GM19463 (cell line): ENCODE results near the gene DAD1.
"Not testable (repeated sequence)": the region's sequence is repeated elsewhere in the genome, so short reads cannot be mapped to it uniquely, and the experiment has no call there.

ENCODE experiments used
- ATAC-seq: cut with Tn5 transposase; IDR thresholded peaks from one replicate; pipeline ENCODE4 v1.9.1; 2021; ENCODE audit warnings: mild to moderate bottlenecking, moderate library complexity; ENCODE audit not compliant: unreplicated experiment

Gene DAD1

DNA sequence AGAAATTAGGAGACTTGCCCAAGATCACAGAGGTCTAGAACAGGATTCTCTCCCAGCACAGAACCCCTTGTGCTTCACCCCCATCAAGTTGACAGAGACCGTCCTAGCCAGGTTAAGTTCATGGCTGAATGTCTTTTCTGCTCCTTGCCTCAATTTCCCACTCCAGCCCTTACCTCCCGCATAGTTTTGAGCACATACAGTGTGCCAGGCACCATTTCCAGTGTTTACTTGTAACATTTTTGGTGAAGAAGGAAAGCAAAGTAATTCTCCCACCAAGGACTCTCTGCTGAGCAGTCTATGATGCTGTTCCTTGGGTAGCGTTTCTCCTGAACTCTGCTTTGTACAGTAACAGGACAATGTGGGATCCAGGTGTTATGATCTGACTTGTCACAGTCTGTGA is 10.3 kb upstream of the DAD1 start:
- ATAC-seq = no peak

DNA sequence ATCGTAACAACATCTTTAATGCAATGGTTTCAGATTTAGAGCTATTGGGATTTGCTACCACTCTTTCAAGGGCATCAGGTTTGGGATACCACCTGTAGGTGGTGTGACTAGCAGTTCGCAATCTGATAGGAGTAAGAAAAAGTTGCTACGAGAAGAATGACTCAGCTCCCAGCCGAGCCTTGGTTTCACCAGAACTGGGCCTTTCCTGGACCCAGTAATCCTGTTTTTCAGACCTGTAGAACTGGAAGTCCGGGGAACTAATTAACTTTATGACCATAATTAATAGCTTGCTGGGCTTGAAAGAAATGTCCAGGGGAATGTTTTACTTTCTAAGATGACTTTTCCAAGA is 9.8 kb upstream of the DAD1 start:
- peak; percentile 68 for ATAC-seq

DNA sequence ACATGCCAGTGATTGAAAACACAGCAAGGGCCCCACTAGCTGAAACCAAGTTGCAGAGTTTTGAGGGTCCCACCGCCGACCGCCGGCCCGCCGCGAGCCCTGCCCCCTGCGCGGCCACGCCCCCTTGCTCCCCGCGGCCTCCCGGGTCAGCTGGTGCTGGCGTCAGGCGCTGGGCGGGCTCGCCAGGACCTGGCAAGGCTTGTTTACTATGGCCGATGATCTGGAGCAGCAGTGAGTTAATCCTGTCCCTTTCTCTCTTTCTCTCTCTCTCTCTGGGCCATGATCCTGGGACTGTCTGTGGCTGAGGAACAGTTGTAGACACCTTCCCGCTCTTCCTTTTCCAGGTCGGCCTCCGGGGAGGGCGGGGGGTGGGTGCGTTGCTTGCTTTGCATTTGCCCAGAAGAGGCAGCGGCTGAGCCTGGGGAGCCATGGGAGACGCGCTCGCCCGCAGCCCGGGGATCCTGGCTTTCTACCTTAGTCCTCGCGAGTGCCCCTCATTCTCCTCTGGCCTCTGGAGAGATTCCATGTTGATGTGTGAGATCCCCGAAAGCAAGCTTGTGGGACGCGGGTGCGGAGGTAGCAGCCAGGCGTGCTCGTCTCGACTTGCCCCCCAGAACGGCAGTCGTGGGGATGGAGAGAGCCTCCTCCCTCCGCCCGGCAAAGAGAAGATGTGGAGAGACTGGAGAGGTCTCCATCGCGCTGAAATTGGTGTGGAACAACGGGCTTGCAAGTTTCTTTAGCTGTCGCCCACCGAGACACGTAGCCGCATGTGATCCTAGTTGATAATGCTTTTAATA is 9.3 kb upstream of the DAD1 start, which contains the start of gene ABHD4:
Gene ABHD4, plus strand, starts transcription at position 202 of the 797 bp plus-strand sequence. Its CDS starts 7 bp downstream, at position 209.
- peak; percentile 74 for ATAC-seq

DNA sequence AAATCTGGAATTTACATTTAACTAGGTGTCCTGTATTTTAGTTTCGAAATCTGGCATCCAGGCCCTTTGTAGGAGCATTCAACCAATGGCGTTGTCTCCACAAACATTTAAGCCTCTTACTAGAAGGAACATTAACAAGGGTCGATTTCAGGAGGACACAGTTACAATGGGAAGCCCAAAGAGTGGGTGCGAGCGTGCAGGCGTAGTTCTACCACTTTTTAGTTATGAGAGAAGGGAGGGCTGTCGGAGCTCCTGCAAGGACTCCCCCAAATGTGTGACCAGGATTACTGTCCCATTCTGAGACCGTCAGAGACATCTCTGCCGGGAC is 8.7 kb upstream of the DAD1 start:
- ATAC-seq = peak; percentile 20

DNA sequence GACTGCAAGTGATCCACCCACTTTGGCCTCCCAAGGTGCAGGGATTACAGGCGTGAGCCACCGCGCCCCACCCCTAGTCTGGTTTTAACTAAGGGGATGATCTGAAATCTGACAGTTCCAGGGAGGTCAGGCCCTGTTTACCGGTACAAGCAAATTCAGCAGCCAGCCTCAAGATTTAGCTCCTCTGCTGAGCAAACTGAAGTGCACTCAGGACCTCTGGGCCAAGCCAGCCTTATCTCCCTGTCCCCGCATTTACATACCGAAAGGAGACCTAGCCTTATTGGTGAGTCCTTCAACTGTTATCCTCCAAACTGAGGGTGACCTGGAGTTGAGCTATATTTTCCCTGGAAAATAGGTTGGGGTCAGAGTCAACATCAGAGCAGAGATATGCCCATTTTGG is 8.2 kb upstream of the DAD1 start:
- no peak for ATAC-seq

DNA sequence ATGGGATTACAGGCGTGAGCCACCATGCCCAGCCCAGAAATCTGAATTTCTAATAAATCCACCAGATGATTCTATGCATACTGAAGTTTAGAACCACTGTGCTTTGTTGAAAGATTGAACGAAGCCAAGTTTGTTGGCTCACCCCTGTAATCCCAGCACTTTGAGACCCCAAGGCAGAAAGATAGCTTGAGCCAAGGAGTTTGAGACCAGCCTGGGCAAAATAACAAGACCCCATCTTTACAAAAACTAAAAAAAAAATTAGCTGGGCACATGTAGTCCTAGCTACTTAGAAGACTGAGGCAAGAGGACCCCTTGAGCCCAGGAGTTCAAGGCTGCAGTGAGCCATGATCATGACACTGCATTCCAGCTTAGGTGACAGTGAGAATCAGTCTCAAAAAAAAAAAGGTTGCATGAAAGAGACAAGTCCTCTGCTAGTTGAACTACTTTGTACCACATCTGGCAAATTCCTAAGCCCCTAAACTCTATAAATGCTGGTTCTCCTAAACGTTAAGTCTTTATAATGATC is 7.4 kb upstream of the DAD1 start:
- ATAC-seq = no peak

DNA sequence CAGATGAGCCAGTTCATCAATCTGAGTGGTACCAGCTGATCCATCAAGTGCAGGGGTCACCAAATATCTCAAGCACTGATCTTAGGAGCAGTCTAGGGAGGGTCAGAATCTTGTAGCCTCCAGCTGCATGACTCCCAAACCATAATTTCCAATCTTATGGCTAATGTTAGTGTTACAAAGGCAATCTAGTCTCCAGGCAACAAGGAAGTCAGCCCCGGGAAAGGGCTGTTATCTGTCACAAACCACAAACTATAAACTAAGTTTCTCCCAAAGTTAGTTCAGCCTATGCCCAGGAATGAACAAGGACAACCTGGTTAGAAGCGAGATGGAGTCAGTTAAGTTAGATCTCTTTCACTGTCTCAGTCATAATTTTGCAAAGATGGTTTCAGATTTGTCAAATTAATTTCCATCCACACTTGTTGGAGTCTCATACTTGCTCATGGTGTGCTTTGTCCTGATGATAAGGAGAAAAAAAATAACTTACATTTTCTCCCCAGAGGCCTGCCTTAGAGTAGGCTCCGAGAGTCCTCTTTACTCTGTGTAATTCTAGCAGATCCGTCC is 5.2 kb upstream of the DAD1 start:
- no peak for ATAC-seq

DNA sequence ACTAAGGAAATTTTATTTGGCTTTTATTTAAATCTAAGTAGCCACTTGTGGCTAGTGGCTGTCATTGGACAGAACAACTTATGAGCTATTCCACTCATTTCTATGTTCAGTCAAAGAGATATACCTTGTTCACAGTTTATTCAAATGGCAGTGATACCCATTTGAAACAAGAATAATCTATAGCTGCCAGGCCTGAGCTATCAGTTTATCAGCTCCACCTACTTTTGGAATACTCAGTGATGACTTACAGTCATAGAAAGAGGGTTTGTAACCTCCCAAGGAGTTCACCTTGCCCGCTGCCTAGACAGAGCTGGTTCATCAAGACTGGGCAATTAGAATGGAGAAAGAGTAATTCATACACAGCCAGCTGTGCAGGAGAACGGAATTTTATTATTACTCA is 4.6 kb upstream of the DAD1 start:
- ATAC-seq = no peak

DNA sequence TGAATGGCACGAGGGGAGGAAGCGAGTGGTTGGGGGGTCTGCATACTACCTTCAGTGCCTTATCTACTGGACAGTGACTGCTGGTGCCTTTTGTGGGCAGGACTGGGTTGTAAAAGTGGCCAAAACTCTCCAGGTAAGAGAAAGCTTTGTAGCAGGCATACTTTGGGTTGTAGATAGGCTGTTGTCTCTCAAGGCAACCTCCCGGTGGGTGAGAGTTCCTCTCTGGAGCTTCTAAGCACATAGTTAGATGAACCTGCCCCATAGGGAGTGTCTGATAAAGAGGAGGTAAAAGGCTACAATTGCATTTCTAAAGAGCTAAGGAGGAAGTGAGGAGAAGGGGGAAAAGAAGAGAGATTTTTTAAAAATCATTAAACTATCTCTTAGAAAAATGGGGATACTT is 4.2 kb upstream of the DAD1 start:
- no peak for ATAC-seq

DNA sequence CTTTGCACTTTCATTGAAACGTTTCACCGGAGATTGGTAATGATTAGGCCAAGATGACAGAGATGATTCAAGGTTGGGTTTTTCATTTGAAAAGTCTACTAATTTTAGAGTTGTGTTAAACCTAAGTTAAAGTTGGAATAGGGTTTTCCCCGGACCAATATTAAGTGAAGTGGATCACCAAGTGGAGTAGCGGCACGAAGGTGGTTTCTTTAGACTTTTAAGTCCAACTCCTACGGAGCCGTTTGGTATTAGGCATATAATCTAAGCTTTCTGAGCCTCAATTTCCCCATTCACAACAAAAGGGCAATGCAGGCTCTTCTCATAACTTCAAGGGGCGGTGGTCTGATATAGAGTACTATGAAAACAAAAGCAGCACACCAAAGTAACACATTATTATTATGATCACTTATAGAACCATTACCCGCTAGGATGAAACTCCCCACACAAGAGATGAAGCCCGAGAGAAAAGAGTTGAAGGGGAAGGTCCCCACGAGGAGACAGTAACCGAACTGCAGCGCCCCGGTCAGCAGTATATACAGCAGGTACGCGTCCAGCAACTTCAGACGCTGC is 413 bp downstream of the DAD1 start:
- no peak for ATAC-seq

DNA sequence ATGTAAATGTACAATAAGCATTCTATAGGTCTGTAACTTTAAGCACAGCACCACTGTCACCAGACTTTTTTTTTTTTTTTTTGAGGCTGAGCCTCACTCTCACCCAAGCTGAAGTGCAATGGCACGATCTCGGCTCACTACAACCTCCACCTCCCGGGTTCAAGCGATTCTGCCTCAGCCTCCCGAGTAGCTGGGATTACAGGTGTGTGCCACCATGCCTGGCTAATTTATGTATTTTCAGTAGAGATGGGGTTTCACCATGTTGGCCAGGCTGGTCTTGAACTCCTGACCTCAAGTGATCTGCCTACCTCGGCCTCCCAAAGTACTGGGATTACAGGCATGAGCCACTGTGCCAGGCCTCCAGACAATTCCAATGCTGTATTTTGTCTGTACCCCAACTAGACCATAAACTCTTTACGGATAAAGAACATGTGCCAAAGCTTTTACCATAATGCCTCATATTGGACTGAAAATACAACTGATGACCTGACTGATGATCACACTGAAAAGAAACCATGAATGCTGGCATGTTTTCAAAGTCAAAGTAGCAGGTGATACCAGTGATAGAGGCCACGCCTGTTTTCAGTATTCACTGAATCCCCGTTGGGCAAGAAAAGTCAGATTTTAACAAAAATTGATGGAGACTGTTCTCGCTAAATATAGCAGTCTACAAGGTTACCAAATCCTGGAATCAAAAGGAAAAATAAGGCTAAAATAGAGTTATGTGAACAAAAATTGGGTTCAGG is 1.2 kb downstream of the DAD1 start:
- not testable (repeated sequence) for ATAC-seq

DNA sequence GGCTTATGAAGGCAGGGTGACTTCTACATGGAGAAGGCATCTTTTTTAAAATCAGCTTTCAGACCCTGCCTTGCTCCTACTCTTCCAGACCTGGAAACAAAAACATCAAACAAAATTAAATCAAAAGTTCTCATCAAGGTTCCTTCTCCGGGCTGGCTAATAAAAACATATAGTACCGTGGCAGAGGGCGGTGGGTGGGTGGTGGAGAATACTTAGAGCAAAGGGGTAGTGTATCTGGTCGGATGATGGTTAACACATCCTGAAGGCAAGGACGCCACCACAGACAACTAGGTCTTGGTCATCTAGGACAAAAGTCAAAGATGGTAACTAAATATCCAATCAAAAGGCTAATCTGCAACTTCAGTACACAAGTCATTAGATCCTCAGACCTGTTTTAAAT is 1.8 kb downstream of the DAD1 start:
- no peak for ATAC-seq

DNA sequence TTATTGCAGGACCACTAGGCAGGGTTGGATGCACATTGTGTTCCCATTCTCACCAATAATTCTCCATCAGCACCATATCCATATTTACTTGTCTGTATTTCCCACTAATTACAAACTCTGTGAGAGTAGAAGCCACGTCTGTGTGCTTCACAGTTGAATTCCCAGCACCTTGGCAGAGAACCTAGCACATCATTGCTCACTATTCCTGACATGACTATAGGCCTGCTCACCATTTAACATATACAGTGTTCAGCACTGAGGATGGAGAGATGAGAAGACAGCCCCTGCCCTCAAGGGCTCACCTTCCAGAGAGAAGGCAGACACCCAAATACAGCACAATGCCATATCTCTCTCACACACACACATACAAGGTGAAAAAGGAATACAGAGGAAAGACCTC is 5.0 kb downstream of the DAD1 start:
- ATAC-seq = no peak

DNA sequence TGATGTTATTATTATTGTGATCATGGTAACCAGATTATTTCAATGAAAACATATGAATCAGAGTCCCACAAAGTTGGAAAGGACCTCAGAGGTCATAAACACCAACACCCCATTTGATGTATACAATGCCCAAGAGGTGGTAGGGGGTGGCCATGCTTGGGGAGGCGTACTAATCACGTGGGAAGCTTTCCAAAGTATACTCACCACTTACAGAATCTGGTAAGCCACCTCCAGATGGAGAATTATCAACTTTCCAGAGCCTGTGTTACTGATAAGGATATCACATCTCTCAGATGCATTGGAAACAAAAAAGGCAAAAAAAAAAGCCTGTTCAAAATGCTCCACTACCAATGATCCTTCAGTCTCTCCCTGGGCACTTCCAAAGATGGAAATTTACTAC is 8.4 kb downstream of the DAD1 start:
- no peak for ATAC-seq

DNA sequence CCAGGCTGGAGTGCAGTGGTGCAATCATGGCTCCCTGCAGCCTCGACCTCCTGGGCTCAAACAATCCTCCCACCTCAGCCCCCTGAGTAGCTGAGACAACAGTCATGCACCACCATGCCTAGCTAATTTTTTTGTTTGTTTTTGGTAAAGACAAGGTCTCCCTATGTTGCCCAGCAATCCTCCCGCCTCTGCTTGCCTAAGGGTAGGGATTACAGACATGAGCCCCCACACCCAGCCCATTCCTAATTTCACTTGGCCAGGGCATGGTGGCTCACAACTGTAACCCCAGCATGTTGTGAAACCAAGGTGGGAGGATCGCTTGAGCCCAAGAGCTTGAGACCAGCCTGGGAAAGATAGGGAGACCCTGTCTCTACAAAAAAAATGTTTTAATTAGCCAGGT is 9.1 kb downstream of the DAD1 start:
- no peak for ATAC-seq

DNA sequence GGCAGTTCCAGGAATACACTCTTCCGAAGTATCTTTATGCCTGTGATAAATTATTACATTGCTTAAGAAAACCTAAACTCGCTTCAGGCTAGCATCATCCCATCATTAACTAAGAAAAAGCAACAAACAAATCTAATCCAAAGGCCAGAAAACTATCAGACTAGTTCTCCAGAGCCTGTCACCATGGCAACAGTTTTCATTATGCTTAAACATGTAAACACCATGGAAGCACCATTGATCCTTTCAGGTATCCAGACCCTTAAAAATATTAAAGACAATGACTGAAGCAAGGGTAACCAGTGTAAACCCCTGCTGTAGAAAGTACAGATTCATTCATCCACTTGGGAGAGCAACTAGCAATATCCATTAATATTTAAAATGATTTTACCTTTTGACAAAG is 9.8 kb downstream of the DAD1 start:
- ATAC-seq = no peak

DNA sequence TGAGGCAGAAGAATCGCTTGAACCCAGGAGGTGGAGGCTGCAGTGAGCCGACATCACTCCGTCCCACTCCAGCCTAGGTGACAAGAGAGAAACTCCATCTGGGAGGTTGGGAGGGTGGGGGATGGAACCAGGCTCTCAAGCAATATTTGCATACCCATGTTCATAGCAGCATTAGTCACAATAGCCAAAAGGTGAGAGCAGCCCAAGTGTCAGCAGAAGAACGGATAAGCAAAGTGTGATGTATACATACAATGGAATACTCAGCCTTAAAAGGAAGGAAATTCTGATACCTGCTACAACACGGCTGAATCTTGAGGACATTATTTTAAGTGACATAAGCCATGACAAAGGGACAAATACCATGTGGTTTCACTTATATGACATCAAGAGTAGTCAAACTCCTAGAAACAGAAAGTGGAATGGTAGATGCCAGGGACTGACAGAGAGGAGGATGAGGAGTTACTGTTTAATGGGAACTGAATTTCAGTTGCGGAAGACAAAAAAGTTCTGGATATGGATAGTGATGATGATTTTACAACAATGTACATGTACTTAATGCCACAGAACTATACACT is 11.6 kb downstream of the DAD1 start:
- no peak for ATAC-seq

DNA sequence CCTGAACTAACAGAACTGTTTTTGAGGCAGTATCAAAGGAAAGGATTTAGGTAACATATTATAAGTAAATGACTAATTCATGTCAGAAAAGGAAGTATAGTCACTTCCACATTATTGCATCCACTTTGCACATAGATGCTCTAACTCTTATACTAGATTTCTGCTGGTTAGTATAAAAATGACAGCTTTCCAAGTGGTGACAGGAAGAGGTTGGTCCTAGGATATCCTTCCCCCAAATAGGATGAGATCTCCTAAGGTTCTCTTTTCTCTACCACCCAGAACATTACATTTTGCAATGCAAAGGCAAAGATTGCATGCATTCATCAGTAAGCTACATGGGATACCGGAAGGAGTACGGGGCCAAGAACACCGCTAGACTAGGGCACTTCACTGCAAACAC is 15.2 kb downstream of the DAD1 start:
- ATAC-seq = no peak

DNA sequence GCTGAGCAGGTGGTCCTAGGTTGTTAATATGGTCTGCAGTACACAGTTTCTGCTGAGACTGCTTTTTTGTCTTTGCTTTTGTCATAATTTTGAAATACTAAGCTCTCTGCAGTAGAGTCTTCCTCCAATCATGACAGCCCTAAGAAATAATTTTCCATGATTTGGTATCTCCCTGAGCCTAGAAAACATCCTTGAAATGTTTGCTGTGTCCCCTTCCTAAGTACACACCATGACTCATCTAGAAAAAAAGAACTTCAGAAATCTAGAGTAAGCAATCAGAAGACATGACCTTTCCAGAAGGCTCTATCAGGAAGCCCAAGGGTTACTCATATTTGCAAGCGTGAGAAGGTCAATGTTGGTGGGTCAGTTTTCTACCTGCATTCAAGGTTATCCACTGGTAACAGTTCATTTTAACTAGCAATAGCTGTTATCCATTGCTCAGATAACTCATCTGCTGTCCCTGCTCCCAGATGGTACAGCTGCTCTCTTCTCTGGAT is 16.4 kb downstream of the DAD1 start:
- no peak for ATAC-seq

DNA sequence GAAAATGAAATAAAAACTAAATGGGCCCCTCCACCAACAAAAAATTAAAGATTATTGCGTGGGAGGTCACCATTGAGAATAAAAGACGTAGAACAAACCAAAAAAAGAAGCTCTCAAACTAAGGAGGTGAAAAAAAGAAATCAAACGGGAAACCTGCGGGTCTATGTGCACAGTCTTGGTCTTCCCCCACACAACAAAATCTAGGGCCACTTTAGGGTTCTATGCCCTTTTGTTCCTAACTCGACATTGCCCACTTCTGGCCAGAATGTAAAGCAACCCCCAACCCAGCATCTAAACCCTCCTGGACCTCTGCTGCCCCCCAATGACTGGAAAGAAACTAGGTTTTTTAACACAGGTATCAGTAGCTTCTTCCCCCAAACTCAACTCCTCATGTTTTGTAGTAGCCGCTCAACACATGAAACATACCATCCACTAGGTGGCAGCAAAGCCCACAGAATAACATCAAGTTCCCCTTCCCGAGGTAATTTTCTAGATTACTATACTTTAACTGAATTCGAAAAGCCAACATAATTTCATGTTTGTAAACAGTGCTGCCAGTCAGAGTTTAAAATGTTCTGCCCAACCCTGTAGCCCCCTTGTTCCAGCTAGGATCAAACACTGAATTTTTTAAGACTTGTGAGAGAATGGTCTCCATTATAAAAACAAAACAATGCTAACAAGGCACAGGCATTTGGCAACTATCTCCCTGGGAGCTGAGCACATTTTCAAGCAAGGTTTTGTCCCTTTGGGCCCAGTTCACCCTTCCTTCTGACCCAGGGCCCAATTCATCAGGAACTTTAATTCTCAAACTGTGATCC is 18.7 kb downstream of the DAD1 start:
- ATAC-seq = peak; percentile 62
